Upper lobe of right lung (tissue), 1 donor: ENCODE results near the gene CMTM7. TPM values are rescaled to one million over a fixed set of nuclear protein-coding genes. Genes with fewer than 3 reads are reported as not detected.

ENCODE experiments used
- ATAC-seq: fragments of 200-7000 bp; cut with Tn5 transposase; one replicate; pipeline ENCODE4 v1.9.1; 2020; ENCODE audit warnings: mild to moderate bottlenecking, moderate library complexity
- DNase-seq: peaks from one replicate; pipeline ENCODE4 v3.0.0-alpha.2; 2020
- H3K27ac ChIP-seq: fragments of 200-600 bp; one replicate; pipeline ENCODE4 v1.8.0; 2022
- H3K27me3 ChIP-seq: fragments of 200-600 bp; one replicate; pipeline ENCODE4 v1.8.0; 2022; ENCODE audit warnings: mild to moderate bottlenecking
- H3K36me3 ChIP-seq: fragments of 200-600 bp; one replicate; pipeline ENCODE4 v1.8.0; 2022
- H3K4me1 ChIP-seq: fragments of 200-600 bp; one replicate; pipeline ENCODE4 v1.8.0; 2022
- H3K4me3 ChIP-seq: fragments of 200-600 bp; one replicate; pipeline ENCODE4 v1.8.0; 2022; ENCODE audit warnings: mild to moderate bottlenecking
- H3K9me3 ChIP-seq: fragments of 200-600 bp; one replicate; pipeline ENCODE4 v1.8.0; 2022
- CTCF ChIP-seq: fragments of 200-600 bp; IDR thresholded peaks from one replicate; pipeline ENCODE4 v1.8.0; 2022; ENCODE audit warnings: antibody characterized with exemption
- intact Hi-C: fragments of 100-400 bp; cut with DNase I; formaldehyde crosslinking; loops from one replicate; pipeline ENCODE4 v1.11.0; 2022
- total RNA-seq: library from RNA; stranded (reverse); fragmentation: NEBNext Ultra II Directional; extraction: Animal tissue kit (Norgen Biotek cat#: 25700); gene quantifications from one replicate; pipeline ENCODE4 v1.2.1, GENCODE V29; 2021
- donor health status: DM: no; HTN: yes; CAD: no; lungs with severe emphysema.

The CMTM7 gene
- total RNA-seq, 1 donor from 2014 or later = 53.2 TPM

DNA sequence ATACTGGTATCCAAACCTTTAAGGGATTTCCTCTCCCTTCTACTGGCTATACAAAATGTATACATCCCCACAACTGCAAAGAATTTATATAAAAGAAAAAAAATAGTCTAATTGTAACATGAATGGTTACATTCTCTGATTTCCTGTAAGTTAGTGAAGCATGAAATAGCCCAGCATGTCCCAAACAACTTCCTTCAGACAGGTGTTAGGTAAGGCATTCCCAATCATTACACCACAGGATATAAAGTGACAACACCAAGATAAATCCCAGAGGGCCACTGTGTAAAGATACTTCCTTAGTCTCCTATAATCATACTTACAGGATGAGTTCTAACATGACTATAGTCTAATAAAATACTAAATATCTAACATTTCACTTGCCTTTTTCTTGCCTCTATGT is 103.4 kb downstream of the CMTM7 start:
- Histone ChIP-seq H3K27me3 (no peaks in the 10 kb centered on the region), H3K9me3 (no peaks in the 10 kb centered on the region), H3K4me1 (peaks cover 29% of the 10 kb centered on the region), H3K4me3 (no peak overlapping the region), H3K27ac (no peak overlapping the region), H3K36me3 (peaks cover 9% of the 10 kb centered on the region)
- intact Hi-C loops = no loop called here
- DNase-seq (no peak), ATAC-seq (no peak)
- no peak for TF ChIP-seq CTCF

- DNase-seq (no peak), ATAC-seq (peak; percentile 59)
- Histone ChIP-seq H3K4me1 (peaks cover 34% of the 10 kb centered on the region), H3K36me3 (peaks cover 9% of the 10 kb centered on the region), H3K4me3 (no peak overlapping the region), H3K27me3 (no peaks in the 10 kb centered on the region), H3K27ac (no peak overlapping the region), H3K9me3 (no peaks in the 10 kb centered on the region)
- no peak for TF ChIP-seq CTCF
- intact Hi-C loops = no loop called here
These were observed 104.0 kb downstream of the CMTM7 start for GRCh38 chr3:32495609-32496008.

DNA sequence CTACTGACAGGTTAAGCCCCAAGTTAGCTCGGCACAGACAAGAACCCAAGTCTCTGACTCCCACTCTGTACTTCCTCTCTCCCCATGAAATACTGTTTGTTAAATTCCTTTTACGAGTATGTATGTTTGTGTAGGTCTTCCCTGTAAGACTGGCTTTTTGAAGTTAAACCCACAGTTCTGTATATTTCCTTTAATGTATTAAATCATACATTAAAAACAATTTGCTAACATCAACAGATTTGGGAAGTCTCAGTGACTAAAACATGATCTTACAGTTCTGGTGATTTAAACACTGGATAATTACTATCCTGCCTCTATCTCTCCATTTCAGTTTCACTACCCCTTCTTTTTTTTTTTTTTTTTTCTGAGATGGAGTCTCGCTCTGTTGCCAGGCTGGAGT is 106.6 kb downstream of the CMTM7 start:
- peaks cover 31% of the 10 kb centered on the region for H3K4me1 ChIP-seq
- no peak for TF ChIP-seq CTCF
- intact Hi-C loops = no loop called here
- DNase-seq = no peak
- H3K4me3 ChIP-seq = no peak overlapping the region
- no peaks in the 10 kb centered on the region for H3K36me3 ChIP-seq
- no peak for ATAC-seq
- no peak overlapping the region for H3K27ac ChIP-seq
- H3K9me3 ChIP-seq = no peaks in the 10 kb centered on the region
- no peaks in the 10 kb centered on the region for H3K27me3 ChIP-seq

GRCh38 chr3:32498992-32499391 is 107.3 kb downstream of the CMTM7 start:
- ATAC-seq (no peak), DNase-seq (no peak)
- TF ChIP-seq CTCF = no peak
- Histone ChIP-seq H3K4me3 (no peak overlapping the region), H3K27me3 (no peaks in the 10 kb centered on the region), H3K27ac (no peak overlapping the region), H3K4me1 (peaks cover 24% of the 10 kb centered on the region), H3K9me3 (no peaks in the 10 kb centered on the region), H3K36me3 (no peaks in the 10 kb centered on the region)
- intact Hi-C loops = no loop called here

- Histone ChIP-seq H3K9me3 (no peaks in the 10 kb centered on the region), H3K4me3 (no peak overlapping the region), H3K36me3 (no peaks in the 10 kb centered on the region), H3K4me1 (peaks cover 23% of the 10 kb centered on the region), H3K27me3 (no peaks in the 10 kb centered on the region), H3K27ac (no peak overlapping the region)
- no peak for DNase-seq
- intact Hi-C loops = no loop called here
- TF ChIP-seq CTCF = no peak
- ATAC-seq = no peak
These were observed 107.9 kb downstream of the CMTM7 start for GRCh38 chr3:32499585-32499984.

GRCh38 chr3:32500231-32500630 is 108.6 kb downstream of the CMTM7 start:
- DNase-seq (no peak), ATAC-seq (no peak)
- Histone ChIP-seq H3K27ac (no peak overlapping the region), H3K4me1 (peaks cover 23% of the 10 kb centered on the region), H3K27me3 (no peaks in the 10 kb centered on the region), H3K4me3 (no peak overlapping the region), H3K36me3 (no peaks in the 10 kb centered on the region), H3K9me3 (no peaks in the 10 kb centered on the region)
- TF ChIP-seq CTCF = no peak
- intact Hi-C loops = no loop called here
